HG02943 (cell line): ENCODE data around the gene PEDS1.
"Not testable (repeated sequence)": the region's sequence is repeated elsewhere in the genome, so short reads cannot be mapped to it uniquely, and the experiment has no call there.

Experiments used
- ATAC-seq: cut with Tn5 transposase; IDR thresholded peaks from one replicate; pipeline ENCODE4 v1.9.1; 2021; ENCODE audit warnings: mild to moderate bottlenecking, low read depth, moderate library complexity; ENCODE audit not compliant: unreplicated experiment

PEDS1 gene

DNA sequence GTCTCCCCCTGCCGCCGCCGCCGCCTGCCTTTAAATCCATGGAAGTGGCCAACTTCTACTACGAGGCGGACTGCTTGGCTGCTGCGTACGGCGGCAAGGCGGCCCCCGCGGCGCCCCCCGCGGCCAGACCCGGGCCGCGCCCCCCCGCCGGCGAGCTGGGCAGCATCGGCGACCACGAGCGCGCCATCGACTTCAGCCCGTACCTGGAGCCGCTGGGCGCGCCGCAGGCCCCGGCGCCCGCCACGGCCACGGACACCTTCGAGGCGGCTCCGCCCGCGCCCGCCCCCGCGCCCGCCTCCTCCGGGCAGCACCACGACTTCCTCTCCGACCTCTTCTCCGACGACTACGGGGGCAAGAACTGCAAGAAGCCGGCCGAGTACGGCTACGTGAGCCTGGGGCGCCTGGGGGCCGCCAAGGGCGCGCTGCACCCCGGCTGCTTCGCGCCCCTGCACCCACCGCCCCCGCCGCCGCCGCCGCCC lies 37.6 kb upstream of the PEDS1 start:
- no peak for ATAC-seq

GRCh38 chr20:50190251-50191064 lies 36.9 kb upstream of the PEDS1 start, which contains the start of gene CEBPB:
TSS of gene CEBPB (plus strand) at chr20:50190830. CDS start at chr20:50191034, 204 bp downstream.
- no peak for ATAC-seq

DNA sequence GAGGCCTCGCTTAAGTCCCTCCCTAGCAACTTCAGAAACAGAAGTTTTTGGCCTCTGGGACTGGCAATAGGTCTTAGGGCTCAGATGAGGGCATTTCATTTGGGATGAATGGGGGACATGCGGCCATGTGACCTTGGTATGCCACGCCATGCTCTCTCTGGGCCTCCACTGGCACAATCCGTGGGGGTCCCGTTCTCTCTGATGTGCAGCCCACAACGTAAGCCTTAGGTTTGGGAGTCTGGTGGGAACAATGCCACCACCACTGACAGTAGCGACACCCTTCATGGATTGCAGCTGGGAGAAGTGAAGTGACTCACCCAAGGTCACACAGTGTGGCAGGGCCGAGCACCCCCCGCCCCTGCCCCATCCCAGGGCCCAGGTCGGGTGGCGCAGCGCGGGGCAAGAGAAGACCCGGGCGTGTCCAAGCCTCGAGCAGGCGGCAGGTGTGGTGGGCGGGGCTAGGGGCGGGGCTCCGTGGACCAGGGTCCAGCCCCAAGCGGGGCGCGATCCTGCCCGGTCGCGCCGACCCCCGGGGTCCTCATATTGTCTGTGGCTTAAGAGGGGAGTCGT lies 36.2 kb upstream of the PEDS1 start:
- ATAC-seq: no peak

DNA sequence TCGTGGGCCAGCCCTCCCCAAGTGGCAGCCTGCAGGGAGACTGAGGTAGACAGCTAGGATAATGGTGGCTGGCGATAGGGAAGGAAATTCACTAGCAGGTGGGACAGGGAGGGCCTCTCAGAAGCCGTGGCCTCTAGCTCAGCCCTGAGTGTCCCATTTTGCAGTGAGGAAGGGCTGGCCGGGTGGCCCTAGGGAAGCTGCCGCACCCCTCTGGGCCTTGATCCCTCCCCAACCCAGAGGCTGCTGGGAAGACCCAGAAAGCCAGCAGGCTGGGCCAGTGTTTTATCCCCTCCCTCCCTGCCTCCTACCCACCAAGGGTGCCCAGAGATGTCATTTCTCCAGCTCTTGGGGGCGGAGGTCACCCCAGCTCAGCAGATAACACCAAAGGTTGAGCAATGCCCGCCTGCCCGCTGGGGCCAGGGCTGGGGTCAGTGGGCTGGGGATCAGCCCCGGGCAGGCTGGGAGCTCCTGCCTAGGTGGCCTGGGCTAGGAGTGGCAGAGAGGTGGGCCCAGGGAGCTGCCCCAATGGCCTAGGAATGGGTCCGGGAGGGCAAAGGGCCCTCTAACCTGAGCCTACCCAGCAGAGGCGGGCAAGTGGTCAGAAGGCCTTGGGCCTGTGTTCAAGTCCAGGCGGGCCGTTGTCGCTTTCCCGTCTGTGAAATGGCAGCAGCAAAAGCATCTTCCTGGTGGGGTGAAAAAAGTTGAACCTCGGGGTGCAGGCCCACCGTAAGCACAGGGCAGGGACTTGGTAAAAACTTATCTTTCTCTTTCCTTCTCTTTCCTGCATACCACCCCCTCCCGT lies 35.6 kb upstream of the PEDS1 start:
- no peak for ATAC-seq

DNA sequence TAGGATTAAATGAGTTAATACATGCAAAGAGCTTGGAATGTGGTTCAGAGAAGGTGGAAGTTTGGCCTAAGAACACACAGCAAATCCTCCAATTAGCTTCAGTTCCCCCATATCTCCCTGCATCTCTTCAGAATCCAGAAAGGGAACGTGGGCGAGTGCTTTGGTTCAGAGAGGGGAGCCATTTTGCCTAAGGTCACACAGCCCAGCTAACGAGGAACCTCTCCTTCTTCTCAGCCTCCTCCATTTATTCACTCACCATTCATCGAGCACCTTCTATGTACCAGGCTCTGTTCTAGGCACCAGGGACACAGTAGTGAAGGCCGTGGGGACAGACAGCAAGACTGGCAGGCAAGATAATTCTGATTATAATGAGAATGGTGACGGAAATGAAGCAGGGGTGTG lies 34.8 kb upstream of the PEDS1 start:
- ATAC-seq: no peak

- no peak for ATAC-seq
These were observed 34.0 kb upstream of the PEDS1 start for GRCh38 chr20:50187403-50188051.

DNA sequence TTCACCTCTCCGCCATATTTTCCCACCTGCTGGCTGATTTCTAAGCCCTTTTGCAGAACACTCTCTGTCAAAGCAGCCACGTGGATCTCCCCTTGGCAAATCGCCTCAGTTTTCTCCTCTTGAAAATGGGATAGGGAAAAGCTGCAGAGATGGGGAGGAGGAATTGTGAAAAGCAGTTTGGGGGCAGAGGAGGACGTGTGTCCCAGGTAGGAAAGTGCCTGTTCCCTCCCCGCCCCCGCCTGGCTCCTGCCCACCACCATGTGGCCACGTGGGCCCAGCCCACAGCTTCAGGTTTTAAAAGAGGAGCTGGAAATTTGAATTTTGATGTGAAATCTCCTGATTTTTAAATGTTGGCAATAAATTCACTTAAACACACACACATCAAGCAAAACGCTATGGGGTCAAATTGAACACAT lies 33.5 kb upstream of the PEDS1 start:
- ATAC-seq: no peak

- ATAC-seq: no peak
These were observed 32.8 kb upstream of the PEDS1 start for GRCh38 chr20:50186151-50186885.

DNA sequence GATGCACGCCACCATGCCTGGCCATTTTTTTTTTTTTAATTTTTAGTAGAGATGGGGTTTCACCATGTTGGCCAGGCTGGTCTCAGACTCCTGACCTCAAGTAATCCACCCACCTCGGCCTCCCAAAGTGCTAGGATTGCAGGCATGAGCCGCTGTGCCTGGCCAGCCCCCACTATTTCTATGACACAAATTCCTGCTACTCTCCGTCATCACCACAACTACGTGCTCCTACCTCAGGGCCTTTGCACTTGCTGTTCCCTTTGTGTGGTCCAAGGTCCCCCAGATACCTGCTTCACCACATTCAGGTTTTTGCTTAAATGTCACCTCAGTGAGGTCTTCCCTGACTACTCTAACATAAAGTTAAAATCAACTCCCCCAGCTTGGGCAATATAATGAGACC lies 31.9 kb upstream of the PEDS1 start:
- no peak for ATAC-seq

GRCh38 chr20:50182346-50182745 lies 28.8 kb upstream of the PEDS1 start:
- ATAC-seq: no peak

GRCh38 chr20:50181344-50181743 lies 27.8 kb upstream of the PEDS1 start:
- ATAC-seq: no peak

- not testable (repeated sequence) for ATAC-seq
These were observed 25.1 kb upstream of the PEDS1 start for GRCh38 chr20:50178672-50179071.

DNA sequence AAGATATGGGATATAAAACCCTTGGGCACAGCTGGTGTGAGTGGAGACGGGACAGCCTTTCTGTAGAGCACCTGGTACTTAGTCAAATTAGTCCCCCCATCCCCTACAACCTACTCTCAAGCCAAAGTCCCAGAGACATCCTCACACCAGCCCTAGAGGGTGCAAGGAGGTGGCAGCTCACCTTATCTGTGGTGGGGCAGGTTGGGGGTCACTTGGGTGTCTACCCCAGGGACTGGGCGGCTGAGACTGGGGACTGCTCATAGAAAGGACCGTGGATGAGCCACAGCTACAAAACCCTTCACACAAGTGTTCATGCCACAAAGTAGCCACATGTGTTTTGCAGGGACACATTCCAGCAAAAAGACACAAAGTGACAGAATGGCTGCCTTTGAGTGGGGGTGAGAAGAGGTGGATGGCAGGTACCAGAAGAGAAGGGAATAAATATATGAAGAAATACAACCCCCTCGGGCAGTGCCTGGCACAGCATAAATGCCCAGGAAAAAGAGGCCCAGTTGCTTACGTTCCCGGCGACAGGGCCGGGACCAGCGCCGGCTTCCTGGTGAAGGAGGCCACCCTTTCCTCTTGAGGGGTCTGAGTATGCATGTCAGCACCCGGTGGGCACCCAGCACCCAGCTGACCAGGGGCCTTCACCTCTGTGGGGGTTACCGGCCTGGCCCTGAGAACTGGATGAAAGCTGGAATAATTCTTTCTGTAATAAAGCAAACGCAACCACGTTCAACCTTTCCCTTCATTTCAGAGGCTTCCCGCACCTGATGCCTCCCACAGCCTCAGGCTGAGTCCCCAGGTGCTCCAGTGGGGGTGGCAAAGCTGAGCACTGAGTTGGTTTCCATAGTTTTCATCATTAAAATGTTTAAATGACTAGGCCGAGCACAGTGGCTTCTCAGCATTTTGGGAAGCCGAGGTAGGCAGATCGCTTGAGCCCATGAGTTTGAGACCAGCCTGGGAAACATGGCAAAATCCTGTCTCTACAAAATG lies 22.7 kb upstream of the PEDS1 start:
- no peak for ATAC-seq

DNA sequence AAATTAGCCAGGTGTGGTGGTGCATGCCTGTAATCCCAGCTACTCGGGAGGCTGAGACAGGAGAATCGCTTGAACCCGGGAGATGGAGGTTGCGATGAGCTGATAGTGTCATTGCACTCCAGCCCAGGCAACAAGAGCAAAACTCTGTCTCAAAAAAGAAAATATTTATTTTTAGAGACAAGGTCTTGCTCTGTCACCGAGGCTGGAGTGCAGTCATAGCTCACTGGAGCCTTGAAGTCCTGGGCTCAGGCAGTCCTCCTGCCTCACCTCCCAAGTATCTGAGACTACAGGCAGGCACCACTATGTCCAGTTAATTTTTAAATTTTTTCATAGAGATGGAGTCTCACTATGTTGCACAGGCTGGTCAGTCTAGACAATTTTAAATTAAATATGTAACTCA lies 20.9 kb upstream of the PEDS1 start:
- ATAC-seq: no peak

DNA sequence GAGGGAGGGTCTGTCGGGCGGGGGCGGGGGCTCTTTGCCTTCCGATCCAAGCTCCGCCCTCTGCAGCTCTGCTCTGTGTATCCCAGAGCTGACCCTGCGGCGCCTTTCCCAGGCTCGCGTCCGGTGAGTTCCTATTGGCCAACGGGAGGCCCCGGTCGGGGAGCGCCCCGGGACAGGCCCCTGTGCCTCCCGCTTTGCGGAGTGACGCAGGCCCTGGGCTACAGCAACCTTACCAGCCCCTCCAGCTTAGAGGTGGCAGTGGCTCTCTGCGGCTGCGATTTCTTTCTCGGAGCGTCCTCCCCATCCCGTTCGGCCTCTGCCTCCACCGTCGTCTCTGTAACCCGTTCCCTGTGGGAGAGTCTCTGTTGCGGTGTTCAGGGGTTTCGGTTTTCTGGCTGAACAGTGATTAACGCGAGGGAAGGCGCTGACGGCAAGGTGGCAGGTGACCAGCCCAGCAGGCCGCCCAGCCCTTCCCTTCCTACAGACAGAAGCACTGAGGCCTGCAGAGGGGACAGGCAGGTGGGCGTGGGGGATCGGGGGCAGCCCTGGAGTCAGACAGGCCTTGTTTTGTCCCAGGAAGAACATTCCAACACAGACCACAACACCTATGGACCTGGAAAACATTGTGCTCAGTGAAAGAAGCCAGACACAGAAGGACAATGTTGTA lies 19.0 kb upstream of the PEDS1 start:
- ATAC-seq: no peak

- ATAC-seq: no peak
These were observed 17.2 kb upstream of the PEDS1 start for GRCh38 chr20:50170549-50171220.

DNA sequence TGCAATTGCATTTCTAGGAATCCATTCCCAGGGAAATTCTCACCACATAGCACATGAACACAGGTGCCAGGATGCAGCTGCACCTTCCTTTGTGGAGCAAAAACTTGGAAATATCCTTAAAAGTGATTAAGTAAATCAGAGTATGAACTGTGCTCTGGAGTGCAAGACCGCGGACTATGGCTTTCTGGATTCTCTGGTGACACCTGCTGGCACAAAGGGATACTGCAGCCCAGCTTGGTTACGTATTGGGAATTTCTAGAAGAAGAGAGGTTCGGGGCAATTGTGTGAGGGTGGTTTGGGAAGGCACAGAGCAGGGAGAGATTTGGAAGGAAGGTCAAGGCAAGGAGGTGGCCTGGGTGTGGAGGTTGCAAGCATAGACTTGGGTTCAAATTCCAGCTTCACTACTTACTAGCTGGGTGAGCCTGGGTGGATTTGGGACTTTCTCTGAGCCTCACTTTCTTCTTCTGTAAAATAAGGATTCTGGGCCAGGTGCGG lies 15.9 kb upstream of the PEDS1 start:
- ATAC-seq: no peak
